ENCODE measurements around the gene F2R.

Gene F2R

DNA sequence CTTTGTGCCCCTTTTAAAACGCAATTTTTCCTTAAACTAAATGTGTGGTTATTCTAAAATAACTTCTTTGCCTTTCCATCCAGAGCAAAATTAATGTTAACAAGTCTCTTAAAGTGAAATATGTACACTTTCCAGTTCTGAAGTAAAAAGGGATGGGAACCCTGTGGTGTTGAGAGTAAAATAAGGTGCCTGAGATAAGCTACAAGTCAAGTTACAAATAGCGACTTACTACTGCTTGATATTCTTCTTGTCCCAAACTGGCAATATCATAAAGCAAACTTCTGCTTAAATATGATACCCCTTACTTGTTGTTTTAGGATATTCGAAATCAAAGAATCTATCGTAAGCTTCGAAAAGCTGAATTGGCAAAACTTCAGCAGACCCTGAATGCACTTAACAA, 18.3 kb upstream of the F2R start:
- no peak for DNase-seq
- no peaks in the 10 kb centered on the region for H3K27me3 ChIP-seq (ENCODE audit: insufficient read depth, low read depth, severe bottlenecking)
- no peak overlapping the region for H3K27ac ChIP-seq
- peaks cover 31% of the 10 kb centered on the region for H3K36me3 ChIP-seq
- no peaks in the 10 kb centered on the region for H3K9me3 ChIP-seq (ENCODE audit: severe bottlenecking)
- no peak overlapping the region for H3K4me3 ChIP-seq (ENCODE audit: low read depth, low read length)
- TF ChIP-seq CTCF (IDR thresholded peaks at IDR 0.05; ENCODE audit: low read depth, low read length), result no peak

- Histone ChIP-seq H3K4me3 (ENCODE audit: low read depth, low read length) (no peak overlapping the region), H3K36me3 (peaks cover 27% of the 10 kb centered on the region), H3K27ac (no peak overlapping the region), H3K27me3 (ENCODE audit: insufficient read depth, low read depth, severe bottlenecking) (no peaks in the 10 kb centered on the region), H3K9me3 (ENCODE audit: severe bottlenecking) (no peaks in the 10 kb centered on the region)
- no peak for TF ChIP-seq CTCF (IDR thresholded peaks at IDR 0.05; ENCODE audit: low read depth, low read length)
- DNase-seq, result no peak
These were observed 15.4 kb upstream of the F2R start for GRCh38 chr5:76700571-76700970.

DNA sequence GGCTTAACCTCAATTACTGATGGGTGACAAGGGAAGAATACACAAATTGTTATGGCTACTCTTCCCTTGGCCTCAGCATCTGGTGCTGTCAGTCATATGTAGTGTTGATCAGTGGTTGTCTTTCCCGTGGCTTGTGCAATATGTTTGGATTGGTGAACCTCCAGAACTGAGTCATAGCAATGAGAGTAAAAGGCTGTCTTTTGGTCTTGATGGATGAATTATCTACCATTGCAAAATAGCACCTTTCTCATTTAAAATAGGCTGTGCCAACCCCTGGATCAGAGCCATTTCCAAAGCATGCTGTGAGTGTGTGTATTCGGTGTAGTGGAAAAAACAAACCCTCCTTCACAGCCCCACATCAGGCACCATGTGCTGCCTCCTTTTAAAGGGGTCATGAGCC, 14.6 kb upstream of the F2R start:
- no peak for TF ChIP-seq CTCF (IDR thresholded peaks at IDR 0.05; ENCODE audit: low read depth, low read length)
- DNase-seq, result no peak
- Histone ChIP-seq H3K4me3 (ENCODE audit: low read depth, low read length) (no peak overlapping the region), H3K9me3 (ENCODE audit: severe bottlenecking) (no peaks in the 10 kb centered on the region), H3K27ac (no peak overlapping the region), H3K36me3 (peaks cover 23% of the 10 kb centered on the region), H3K27me3 (ENCODE audit: insufficient read depth, low read depth, severe bottlenecking) (no peaks in the 10 kb centered on the region)

- no peak for TF ChIP-seq CTCF (IDR thresholded peaks at IDR 0.05; ENCODE audit: low read depth, low read length)
- no peak overlapping the region for H3K4me3 ChIP-seq (ENCODE audit: low read depth, low read length)
- no peaks in the 10 kb centered on the region for H3K27me3 ChIP-seq (ENCODE audit: insufficient read depth, low read depth, severe bottlenecking)
- H3K36me3 ChIP-seq, result peaks cover 18% of the 10 kb centered on the region
- H3K9me3 ChIP-seq (ENCODE audit: severe bottlenecking), result no peaks in the 10 kb centered on the region
- no peak for DNase-seq
- no peak overlapping the region for H3K27ac ChIP-seq
These were observed 12.2 kb upstream of the F2R start for GRCh38 chr5:76703707-76704106.

GRCh38 chr5:76704131-76704663, 11.7 kb upstream of the F2R start:
- peaks cover 18% of the 10 kb centered on the region for H3K36me3 ChIP-seq

More at GRCh38 chr5:76704131-76704663, 11.7 kb upstream of the F2R start:
- DNase-seq, result no peak
- no peaks in the 10 kb centered on the region for H3K27me3 ChIP-seq (ENCODE audit: insufficient read depth, low read depth, severe bottlenecking)
- H3K27ac ChIP-seq, result no peak overlapping the region
- TF ChIP-seq CTCF (IDR thresholded peaks at IDR 0.05; ENCODE audit: low read depth, low read length), result no peak
- no peak overlapping the region for H3K4me3 ChIP-seq (ENCODE audit: low read depth, low read length)
- H3K9me3 ChIP-seq (ENCODE audit: severe bottlenecking), result no peaks in the 10 kb centered on the region
